Heart right ventricle (tissue), 16 donors: ENCODE data around the gene MICAL1. TPM values are rescaled to one million over a fixed set of nuclear protein-coding genes. Genes with fewer than 3 reads are reported as not detected.
A peak's percentile ranks its signal among the peaks of the same experiment; 100 is the strongest.

Experiments
- ATAC-seq, 8 donors: fragments of 200-7000 bp; cut with Tn5 transposase; one replicate each; pipeline ENCODE4 v1.9.1; 2020; ENCODE audit warnings: mild to moderate bottlenecking in 8 of 8, moderate library complexity in 8 of 8, moderate number of reproducible peaks in 1 of 8
- DNase-seq, 2 donors: peaks; one replicate each; pipeline ENCODE4 v3.0.0-alpha.2; 2020
- H3K27ac ChIP-seq, 10 donors: fragments of 200-600 bp; sonication (generic) in 2 of 10; one replicate each; pipeline versions ENCODE4 v1.5.0 to v1.8.0; 2020 to 2022; ENCODE audit warnings: mild to moderate bottlenecking in 3 of 10
- H3K27me3 ChIP-seq, 7 donors: fragments of 200-600 bp; one replicate each; pipeline ENCODE4 v1.8.0; 2021 to 2022; ENCODE audit warnings: mild to moderate bottlenecking in 2 of 7
- H3K36me3 ChIP-seq, 9 donors: fragments of 200-600 bp; sonication (generic) in 1 of 9; one replicate each; pipeline versions ENCODE4 v1.5.0 to v1.8.0; 2020 to 2022; ENCODE audit warnings: mild to moderate bottlenecking in 2 of 9
- H3K4me1 ChIP-seq, 9 donors: fragments of 200-600 bp; sonication (generic) in 1 of 9; one replicate each; pipeline versions ENCODE4 v1.5.0 to v1.8.0; 2020 to 2022; ENCODE audit warnings: mild to moderate bottlenecking in 4 of 9
- H3K4me3 ChIP-seq, 10 donors: fragments of 200-600 bp; sonication (generic) in 2 of 10; one replicate each; pipeline versions ENCODE4 v1.5.0 to v1.8.0; 2020 to 2022; ENCODE audit warnings: mild to moderate bottlenecking in 7 of 10, moderate library complexity in 2 of 10
- H3K9me3 ChIP-seq, 11 donors: fragments of 200-600 bp in 10 of 11; sonication (generic) in 2 of 11; one replicate each; pipeline versions ENCODE4 v1.5.0 to v1.8.0; 2013 to 2022; ENCODE audit warnings: mild to moderate bottlenecking in 2 of 11, control low read depth in 1 of 11, moderate library complexity in 1 of 11
- WGBS, 2 donors: extraction: QIAGEN DNeasy Blood & Tissue Kit; methylation state at CpG; one replicate each; pipeline ENCODE4 v1.1.7; 2013; ENCODE audit warnings: inconsistent platforms in 1 of 2; 5-methylcytosine and 5-hydroxymethylcytosine counted together
- intact Hi-C, 10 donors: fragments of 100-400 bp; cut with DNase I; formaldehyde crosslinking; loops; one replicate each; pipeline versions ENCODE4 v1.11.1 to v1.14.2; 2022
- polyA plus RNA-seq, 2 donors: library from polyadenylated mRNA; stranded (reverse); fragments of 200-250 nt; gene quantifications; one replicate each; pipeline ENCODE4 v1.2.3, GENCODE V29; 2013
- total RNA-seq, 10 donors: library from RNA; stranded (reverse); fragmentation: NEBNext Ultra II Directional in 3 of 10; extraction: Animal tissue kit (Norgen Biotek cat#: 25700) in 3 of 10; gene quantifications; one replicate each; pipeline versions ENCODE4 v1.2.1 to v1.2.4, GENCODE V29; 2021 to 2023
- TF ChIP-seq, protein P1 (sequence below), 9 donors: fragments of 200-600 bp; sonication (generic) in 2 of 9; IDR thresholded peaks; one replicate each; pipeline versions ENCODE4 v1.5.0 to v1.8.0; 2021 to 2022; ENCODE audit warnings: antibody characterized with exemption in 9 of 9, mild to moderate bottlenecking in 5 of 9, moderate library complexity in 1 of 9
- donor health status: Arrhythmogenic right ventricular cardiomyopathy.
- donor health status: ischemic (EF 13 %, LVEDD 7.1; RV severe dilation, severe dysfunction).
- donor health status: healthy with polysubstance abuse.
- donor health status: DM: no; HTN: yes; CAD: no.
- donor health status: DM: no; HTN: no; CAD: no.
- donor health status: ischemic (EF 25% LVEDD 6.9; RV normal size, moderate dysfunction).
- donor health status: ischemic (EF 25% LVEDD 5.7; RV mildly dilated, moderate dysfunction).
- donor health status: healthy.
- donor health status: DM: yes; HTN: yes; CAD: no.
- donor health status: Ischemic cardiomyopathy.
- donor health status: ischemic (EF 35%, LVEDD 5.7; RV mildly dilated, moderate dysfunction).
- donor health status: nonischemic (EF 11% LVEDD 7.7; RV severe dilation, severe dysfunction).
- donor health status: DM: yes; HTN: yes; CAD: no.
- donor health status: PGD.
- donor health status: ischemic (EF 29% LVEDD 5.4; RV normal size, mild dysfunction).
- donor health status: nonischemic (EF 23%, LVEDD 6.1; RV moderate dilation, normal function).

The MICAL1 gene
- total and polyA plus RNA-seq, 12 donors: 2.4 to 24.0 (median 5.6) TPM

GRCh38 chr6:109417646-109418045 lies 37.9 kb downstream of the MICAL1 start:
- DNase-seq (no peak), ATAC-seq (no peak)
- H3K36me3 ChIP-seq: no peaks in the 10 kb centered on the region
- TF ChIP-seq, protein P1, sequence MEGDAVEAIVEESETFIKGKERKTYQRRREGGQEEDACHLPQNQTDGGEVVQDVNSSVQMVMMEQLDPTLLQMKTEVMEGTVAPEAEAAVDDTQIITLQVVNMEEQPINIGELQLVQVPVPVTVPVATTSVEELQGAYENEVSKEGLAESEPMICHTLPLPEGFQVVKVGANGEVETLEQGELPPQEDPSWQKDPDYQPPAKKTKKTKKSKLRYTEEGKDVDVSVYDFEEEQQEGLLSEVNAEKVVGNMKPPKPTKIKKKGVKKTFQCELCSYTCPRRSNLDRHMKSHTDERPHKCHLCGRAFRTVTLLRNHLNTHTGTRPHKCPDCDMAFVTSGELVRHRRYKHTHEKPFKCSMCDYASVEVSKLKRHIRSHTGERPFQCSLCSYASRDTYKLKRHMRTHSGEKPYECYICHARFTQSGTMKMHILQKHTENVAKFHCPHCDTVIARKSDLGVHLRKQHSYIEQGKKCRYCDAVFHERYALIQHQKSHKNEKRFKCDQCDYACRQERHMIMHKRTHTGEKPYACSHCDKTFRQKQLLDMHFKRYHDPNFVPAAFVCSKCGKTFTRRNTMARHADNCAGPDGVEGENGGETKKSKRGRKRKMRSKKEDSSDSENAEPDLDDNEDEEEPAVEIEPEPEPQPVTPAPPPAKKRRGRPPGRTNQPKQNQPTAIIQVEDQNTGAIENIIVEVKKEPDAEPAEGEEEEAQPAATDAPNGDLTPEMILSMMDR (IDR thresholded peaks at IDR 0.05): no peak
- peaks cover 0 to 9% (median 0%) of the 10 kb centered on the region in 11 donors for H3K9me3 ChIP-seq
- no peak overlapping the region for H3K4me3 ChIP-seq
- no peak overlapping the region for H3K27ac ChIP-seq
- 87 to 97% methylated on average over 4 of the region's 4 CpGs for WGBS, 2 donors
- no peaks in the 10 kb centered on the region for H3K4me1 ChIP-seq
- no peaks in the 10 kb centered on the region for H3K27me3 ChIP-seq
- intact Hi-C loops: no loop called here

DNA sequence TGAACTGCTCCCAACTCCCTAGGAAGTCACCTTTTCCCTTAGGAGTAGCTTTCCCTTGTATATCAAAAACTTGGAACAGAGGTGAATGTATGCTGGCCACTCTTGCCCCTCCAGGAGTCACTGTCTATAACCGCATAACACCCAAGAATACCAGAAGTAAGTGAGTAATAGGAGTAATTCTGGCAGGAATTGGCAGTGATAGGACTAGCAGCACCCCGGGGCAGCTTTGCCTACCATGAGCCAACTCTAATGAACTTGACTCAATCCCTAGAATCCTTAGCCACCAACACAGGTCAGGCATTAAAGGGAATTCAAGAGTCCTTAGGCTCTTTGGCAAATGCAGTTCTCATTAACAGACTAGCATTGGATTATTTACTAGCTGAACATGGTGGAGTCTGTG lies 44.5 kb downstream of the MICAL1 start:
- Histone ChIP-seq H3K4me3 (no peak overlapping the region), H3K27ac (no peak overlapping the region), H3K9me3 (peaks cover 0 to 15% (median 0%) of the 10 kb centered on the region in 11 donors), H3K36me3 (no peaks in the 10 kb centered on the region), H3K27me3 (no peaks in the 10 kb centered on the region), H3K4me1 (no peaks in the 10 kb centered on the region)
- no peak for ATAC-seq
- no peak for DNase-seq
- WGBS, 2 donors: 90% methylated on average over 2 of the region's 2 CpGs
- intact Hi-C loops: no loop called here
- TF ChIP-seq, protein P1 (IDR thresholded peaks at IDR 0.05): no peak

- H3K27ac ChIP-seq: no peak overlapping the region
- intact Hi-C loops: no loop called here
- TF ChIP-seq, protein P1 (IDR thresholded peaks at IDR 0.05): no peak
- DNase-seq (no peak), ATAC-seq (no peak)
- H3K9me3 ChIP-seq: no peaks in the 10 kb centered on the region
- no peak overlapping the region for H3K4me3 ChIP-seq
- no peaks in the 10 kb centered on the region for H3K27me3 ChIP-seq
- no peaks in the 10 kb centered on the region for H3K36me3 ChIP-seq
- H3K4me1 ChIP-seq: no peaks in the 10 kb centered on the region
- WGBS, 2 donors: 88 to 91% methylated on average over 4 of the region's 4 CpGs
Observed at GRCh38 chr6:109406196-109406595, 49.4 kb downstream of the MICAL1 start.

- Histone ChIP-seq H3K36me3 (no peaks in the 10 kb centered on the region), H3K27me3 (no peaks in the 10 kb centered on the region), H3K9me3 (no peaks in the 10 kb centered on the region), H3K27ac (no peak overlapping the region), H3K4me3 (no peak overlapping the region), H3K4me1 (no peaks in the 10 kb centered on the region)
- TF ChIP-seq, protein P1 (IDR thresholded peaks at IDR 0.05): peak in 6 of 9 donors; percentile 23 to 53 (median 37)
- DNase-seq (no peak), ATAC-seq (peak in 5 of 8 donors; percentile 30 to 59 (median 47))
- WGBS, 2 donors: 76 to 79% methylated on average over 4 of the region's 4 CpGs
- intact Hi-C loops: loop anchor here in 1 of 10 donors (10.0 kb wide), 1 partner anchor 852 kb away; no protein-coding TSS in a partner anchor
Observed at GRCh38 chr6:109397020-109397419, 58.6 kb downstream of the MICAL1 start.
